Stimulated activated CD8-positive, alpha-beta memory T cell treated with anti-CD3 and anti-CD28 coated beads, Interleukin-4, amount 100 ng/mL, for 48 hours (primary cell): ENCODE data around the gene ST3GAL4.

ENCODE experiments used
- DNase-seq: peaks from one replicate; pipeline ENCODE4 v3.0.0-alpha.2; 2020

The ST3GAL4 gene

GRCh38 chr11:126456089-126456488, 100.6 kb downstream of the ST3GAL4 start:
- DNase-seq, result no peak

DNA sequence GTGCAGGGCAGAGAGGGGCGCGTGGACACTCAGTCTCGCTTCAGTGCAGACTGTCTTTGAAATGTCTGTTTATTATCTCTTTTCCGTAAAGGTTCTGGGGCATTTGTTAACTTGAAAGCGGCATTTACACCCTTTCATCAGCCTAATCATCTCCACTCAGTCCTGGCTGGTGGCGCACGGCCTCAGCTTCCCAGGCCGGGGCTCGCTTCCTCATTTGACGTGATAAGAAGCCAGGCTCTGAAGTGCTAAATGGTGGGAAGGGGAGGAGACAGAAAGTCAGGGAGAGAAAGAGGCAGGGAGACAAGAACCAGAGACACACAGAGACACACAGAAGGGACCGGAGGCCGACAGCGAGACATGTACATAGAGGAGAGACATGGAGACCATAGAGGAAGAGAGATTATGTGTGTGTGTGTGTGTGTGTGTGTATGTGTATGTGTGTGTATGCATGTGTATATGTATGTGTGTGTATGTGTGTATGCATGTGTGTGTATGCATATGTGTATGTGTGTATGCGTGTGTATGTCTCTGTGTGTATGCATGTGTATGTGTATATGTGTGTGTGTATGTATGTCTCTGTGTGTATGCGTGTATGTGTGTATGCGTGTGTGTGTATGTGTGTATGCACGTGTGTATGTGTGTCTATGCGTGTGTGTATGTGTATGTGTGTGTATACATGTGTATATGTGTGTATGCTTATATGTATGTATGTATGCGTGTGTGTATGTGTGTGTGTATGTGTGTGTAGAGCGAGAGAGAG, 101.5 kb downstream of the ST3GAL4 start:
- DNase-seq, result no peak

DNA sequence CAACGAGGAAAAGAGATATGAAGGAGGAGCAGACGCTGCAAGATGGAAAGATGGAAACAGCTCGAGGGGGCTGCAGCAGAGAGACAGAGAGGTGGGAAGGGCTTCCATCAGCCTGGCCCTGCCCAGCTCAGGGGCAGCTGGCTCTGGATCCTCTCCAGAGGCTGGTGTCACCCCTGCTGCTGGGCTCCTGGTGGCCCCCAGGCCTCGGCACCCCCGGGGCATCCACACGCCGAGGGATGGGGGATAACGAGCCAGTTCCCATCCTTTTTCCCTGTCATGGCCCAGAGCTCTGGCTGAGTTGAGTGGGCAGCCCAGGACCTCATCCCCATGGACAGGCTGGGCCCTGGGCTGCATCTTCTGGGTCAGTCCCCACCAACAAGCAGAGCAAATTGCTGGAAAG, 102.3 kb downstream of the ST3GAL4 start:
- no peak for DNase-seq

GRCh38 chr11:126459691-126460281, 104.3 kb downstream of the ST3GAL4 start:
- DNase-seq, result no peak

DNA sequence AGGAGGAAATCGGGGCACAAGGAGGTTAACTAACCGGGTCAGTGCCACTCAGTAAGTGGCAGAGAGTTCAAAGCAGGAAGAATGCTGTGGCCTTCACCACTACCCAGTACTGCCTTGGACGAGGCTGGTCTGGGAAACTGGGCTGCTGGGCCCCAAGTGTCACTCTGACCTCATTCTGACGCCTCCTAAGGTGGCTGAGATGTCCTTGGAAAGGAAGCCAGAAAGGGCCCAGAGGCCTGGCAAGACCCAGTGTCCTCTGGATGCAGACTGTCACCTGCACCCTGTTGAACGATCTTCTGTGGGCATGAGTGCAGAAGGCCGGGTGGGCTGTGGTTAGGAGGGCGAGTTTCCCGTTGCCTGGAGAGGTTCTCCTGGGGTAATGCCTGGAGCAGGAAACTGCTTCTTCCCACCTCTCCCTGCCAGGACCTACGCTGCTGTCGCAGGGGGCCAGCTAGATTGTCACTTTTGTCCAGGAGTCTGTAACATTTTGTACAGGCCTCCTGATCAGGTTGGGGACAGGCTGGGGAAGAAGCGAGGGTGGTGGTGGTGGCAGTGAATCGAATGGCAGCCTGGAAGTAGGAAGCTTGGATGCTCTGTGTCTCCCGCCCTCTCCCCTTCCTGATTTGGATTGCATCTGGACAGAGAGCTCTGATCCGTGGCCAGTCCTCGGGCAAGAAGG, 105.1 kb downstream of the ST3GAL4 start:
- no peak for DNase-seq

GRCh38 chr11:126461096-126461440, 105.6 kb downstream of the ST3GAL4 start:
- DNase-seq, result no peak

GRCh38 chr11:126461996-126462395, 106.5 kb downstream of the ST3GAL4 start:
- no peak for DNase-seq

DNA sequence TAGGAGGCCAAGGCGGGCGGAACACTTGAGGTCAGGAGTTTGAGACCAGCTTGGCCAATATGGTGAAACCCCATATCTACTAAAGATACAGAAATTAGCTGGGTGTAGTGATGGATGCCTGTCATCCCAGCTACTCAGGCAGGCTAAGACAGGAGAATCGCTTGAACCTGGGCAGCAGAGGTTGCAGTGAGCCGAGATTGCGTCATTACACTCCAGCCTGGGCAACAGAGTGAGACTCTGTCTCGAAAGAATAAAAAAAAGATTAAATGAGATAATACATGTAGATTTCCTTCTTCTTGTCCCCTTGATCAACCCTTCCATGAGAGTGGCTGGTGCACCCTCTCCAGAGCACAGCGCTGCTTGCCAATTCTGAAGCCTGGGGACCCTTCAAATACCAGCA, 106.9 kb downstream of the ST3GAL4 start:
- DNase-seq, result no peak
